WTC11 (cell line): ENCODE results near the gene MYLK. TPM values are rescaled to one million over a fixed set of nuclear protein-coding genes. Genes with fewer than 3 reads are reported as not detected.

ENCODE experiments used
- ATAC-seq: fragments of 200-7000 bp; cut with Tn5 transposase; 2 replicates; pipeline ENCODE4 v1.10.0; 2021; ENCODE audit warnings: mild to moderate bottlenecking, moderate library complexity
- CTCF ChIA-PET: fragments of 300-600 bp; sonication (Branson Sonifier 250); formaldehyde crosslinking; loops from one replicate; lab custom pipeline; 2021; ENCODE audit warnings: antibody characterized with exemption; lab: Charles Lee
- POLR2A ChIA-PET: fragments of 350-600 bp; sonication (Branson Sonifier 250); formaldehyde crosslinking; loops from one replicate; lab custom pipeline; 2021; ENCODE audit warnings: antibody characterized with exemption; lab: Charles Lee
- DNase-seq: peaks from one replicate; pipeline ENCODE4 v3.0.0; 2021; ENCODE audit warnings: low spot score
- H3K27ac Mint-ChIP-seq: 2 replicates; pipeline ENCODE4 v1.8.0; 2021; ENCODE audit warnings: mixed read lengths
- H3K27me3 Mint-ChIP-seq: 2 replicates; pipeline ENCODE4 v1.8.0; 2021; ENCODE audit warnings: low read depth, mild to moderate bottlenecking, moderate library complexity, mixed read lengths
- H3K36me3 Mint-ChIP-seq: 2 replicates; pipeline ENCODE4 v1.8.0; 2021; ENCODE audit warnings: mixed read lengths
- H3K4me1 Mint-ChIP-seq: 2 replicates; pipeline ENCODE4 v1.8.0; 2022; ENCODE audit warnings: mixed read lengths
- H3K4me3 Mint-ChIP-seq: 2 replicates; pipeline ENCODE4 v1.8.0; 2021; ENCODE audit warnings: mild to moderate bottlenecking, moderate library complexity, mixed read lengths
- H3K9me3 Mint-ChIP-seq: 2 replicates; pipeline ENCODE4 v1.8.0; 2021; ENCODE audit warnings: mixed read lengths
- AR ChIP-seq: fragments of 250-450 bp; sonication (Bioruptor Pico); IDR thresholded peaks from 2 replicates; pipeline ENCODE4 v1.9.0; 2021; ENCODE audit warnings: mild to moderate bottlenecking
- ATF1 ChIP-seq: sonication (generic); formaldehyde crosslinking; IDR thresholded peaks from 2 replicates; pipeline ENCODE4 v1.8.1; 2023; ENCODE audit warnings: mild to moderate bottlenecking, moderate library complexity, missing genetic modification reagents
- ATF6 ChIP-seq: sonication (generic); formaldehyde crosslinking; IDR thresholded peaks from 2 replicates; pipeline ENCODE4 v1.8.1; 2023; ENCODE audit warnings: mild to moderate bottlenecking, missing genetic modification reagents
- E2F1 ChIP-seq: sonication (generic); formaldehyde crosslinking; IDR thresholded peaks from 2 replicates; pipeline ENCODE4 v1.8.0; 2022; ENCODE audit warnings: mild to moderate bottlenecking, missing genetic modification reagents
- EMX1 ChIP-seq: fragments of 250-450 bp; sonication (Bioruptor Pico); IDR thresholded peaks from 2 replicates; pipeline ENCODE4 v1.8.0; 2021; ENCODE audit warnings: mild to moderate bottlenecking
- ESRRA ChIP-seq: sonication (generic); formaldehyde crosslinking; IDR thresholded peaks from 2 replicates; pipeline ENCODE4 v1.8.1; 2022; ENCODE audit warnings: mild to moderate bottlenecking, missing genetic modification reagents, borderline replicate concordance
- FOXJ3 ChIP-seq: sonication (generic); formaldehyde crosslinking; IDR thresholded peaks from 2 replicates; pipeline ENCODE4 v1.9.0; 2021; ENCODE audit warnings: missing genetic modification reagents, mild to moderate bottlenecking, borderline replicate concordance
- FOXK1 ChIP-seq: sonication (generic); formaldehyde crosslinking; IDR thresholded peaks from 2 replicates; pipeline ENCODE4 v1.8.0; 2022; ENCODE audit warnings: mild to moderate bottlenecking, moderate library complexity, missing genetic modification reagents
- IRF1 ChIP-seq: sonication (generic); formaldehyde crosslinking; IDR thresholded peaks from 2 replicates; pipeline ENCODE4 v1.8.0; 2023; ENCODE audit warnings: missing genetic modification reagents
- JAZF1 ChIP-seq: fragments of 250-450 bp; sonication (Bioruptor Pico); IDR thresholded peaks from 2 replicates; pipeline ENCODE4 v1.9.0; 2021; ENCODE audit warnings: moderate library complexity, mild to moderate bottlenecking, inconsistent platforms
- MLX ChIP-seq: sonication (generic); formaldehyde crosslinking; IDR thresholded peaks from 2 replicates; pipeline ENCODE4 v1.8.1; 2023; ENCODE audit warnings: mild to moderate bottlenecking, missing genetic modification reagents, moderate library complexity
- NR2C2 ChIP-seq: sonication (generic); formaldehyde crosslinking; IDR thresholded peaks from 2 replicates; pipeline ENCODE4 v1.8.0; 2022; ENCODE audit warnings: mild to moderate bottlenecking, missing genetic modification reagents
- NR3C1 ChIP-seq: sonication (generic); formaldehyde crosslinking; conservative IDR thresholded peaks from 2 replicates; pipeline ENCODE4 v1.8.1; 2023; ENCODE audit warnings: low read depth, mild to moderate bottlenecking, missing genetic modification reagents
- PRDM15 ChIP-seq: sonication (generic); formaldehyde crosslinking; IDR thresholded peaks from 2 replicates; pipeline ENCODE4 v1.8.0; 2022; ENCODE audit warnings: missing genetic modification reagents
- RORB ChIP-seq: fragments of 250-450 bp; sonication (Bioruptor Pico); IDR thresholded peaks from 2 replicates; pipeline ENCODE4 v1.9.0; 2021; ENCODE audit warnings: mild to moderate bottlenecking
- SMAD3 ChIP-seq: sonication (generic); formaldehyde crosslinking; IDR thresholded peaks from 2 replicates; pipeline ENCODE4 v1.8.0; 2022; ENCODE audit warnings: missing genetic modification reagents, mild to moderate bottlenecking, borderline replicate concordance
- SOX15 ChIP-seq: fragments of 250-450 bp; sonication (Bioruptor Pico); IDR thresholded peaks from 2 replicates; pipeline ENCODE4 v1.9.0; 2021; ENCODE audit warnings: mild to moderate bottlenecking
- USF1 ChIP-seq: sonication (generic); formaldehyde crosslinking; IDR thresholded peaks from 2 replicates; pipeline ENCODE4 v1.8.0; 2022; ENCODE audit warnings: mild to moderate bottlenecking, missing genetic modification reagents
- ZMAT4 ChIP-seq: fragments of 250-450 bp; sonication (Bioruptor Pico); IDR thresholded peaks from 2 replicates; pipeline ENCODE4 v1.9.0; 2021; ENCODE audit warnings: mild to moderate bottlenecking
- ZNF219 ChIP-seq: sonication (generic); formaldehyde crosslinking; IDR thresholded peaks from 2 replicates; pipeline ENCODE4 v1.8.0; 2023; ENCODE audit warnings: missing genetic modification reagents, mild to moderate bottlenecking, borderline replicate concordance
- ZNF232 ChIP-seq: sonication (generic); formaldehyde crosslinking; IDR thresholded peaks from 2 replicates; pipeline ENCODE4 v1.8.0; 2022; ENCODE audit warnings: mild to moderate bottlenecking, missing genetic modification reagents
- ZNF263 ChIP-seq: sonication (generic); formaldehyde crosslinking; IDR thresholded peaks from 2 replicates; pipeline ENCODE4 v1.8.1; 2022; ENCODE audit warnings: low read depth, mild to moderate bottlenecking, moderate library complexity, missing genetic modification reagents
- ZNF423 ChIP-seq: fragments of 250-450 bp; sonication (Bioruptor Pico); IDR thresholded peaks from 2 replicates; pipeline ENCODE4 v2.1.2; 2022; ENCODE audit warnings: mild to moderate bottlenecking, moderate library complexity
- total RNA-seq: library from RNA; stranded (reverse); gene quantifications from 3 replicates; pipeline ENCODE4 v1.2.3, GENCODE V29; 2021

The MYLK gene
- total RNA-seq, 1 experiment from 2014 or later = 10.4 TPM

GRCh38 chr3:123920383-123920782 lies 36.3 kb upstream of the MYLK start (continued):
- no peak for TF ChIP-seq AR
- TF ChIP-seq NR2C2 = no peak
- no peak for TF ChIP-seq ATF1 (CRISPR knock-in tag)
- no peak for TF ChIP-seq FOXJ3 (CRISPR knock-in tag)
- TF ChIP-seq, all 79 proteins: peak for 0

GRCh38 chr3:123919353-123919752 lies 35.2 kb upstream of the MYLK start:
- no peaks in the 10 kb centered on the region for H3K4me1 Mint-ChIP-seq
- DNase-seq (no peak), ATAC-seq (no peak; the same call in 1 of the 2 replicates)
- H3K36me3 Mint-ChIP-seq = peaks cover 43% of the 10 kb centered on the region
- TF ChIP-seq ESRRA (CRISPR knock-in tag) (no peak), EMX1 (CRISPR knock-in tag) (no peak), ZNF219 (CRISPR knock-in tag) (no peak), NR2C2 (no peak), ZNF423 (no peak), JAZF1 (CRISPR knock-in tag) (no peak), SMAD3 (CRISPR knock-in tag) (no peak), E2F1 (no peak), PRDM15 (CRISPR knock-in tag) (no peak), IRF1 (no peak), FOXK1 (no peak), ZMAT4 (no peak)
- no peak overlapping the region for H3K27ac Mint-ChIP-seq
- peaks cover 20% of the 10 kb centered on the region for H3K9me3 Mint-ChIP-seq
- ChIA-PET POLR2A (no interaction called here), CTCF (no interaction called here)
- H3K4me3 Mint-ChIP-seq = no peak overlapping the region
- no peaks in the 10 kb centered on the region for H3K27me3 Mint-ChIP-seq

- peaks cover 6% of the 10 kb centered on the region for H3K36me3 Mint-ChIP-seq
- no peak overlapping the region for H3K4me3 Mint-ChIP-seq
- ChIA-PET POLR2A (interaction anchor here (0.7 kb wide), 1 partner anchor 12 kb away, joined by 3 read pairs; no protein-coding TSS in a partner anchor), CTCF (no interaction called here)
- H3K9me3 Mint-ChIP-seq = peaks cover under 1% of the 10 kb centered on the region; the same call in 1 of the 2 replicates
- DNase-seq (no peak), ATAC-seq (no peak)
- no peaks in the 10 kb centered on the region for H3K27me3 Mint-ChIP-seq
- no peak overlapping the region for H3K27ac Mint-ChIP-seq
- peaks cover 3% of the 10 kb centered on the region; the same call in 1 of the 2 replicates for H3K4me1 Mint-ChIP-seq
- TF ChIP-seq FOXJ3 (CRISPR knock-in tag) = no peak
- no peak for TF ChIP-seq NR3C1 (CRISPR knock-in tag)
- TF ChIP-seq SOX15 (CRISPR knock-in tag) = no peak
- TF ChIP-seq MLX (CRISPR knock-in tag) = no peak
- TF ChIP-seq ZNF263 (CRISPR knock-in tag) = no peak
- no peak for TF ChIP-seq RORB
- TF ChIP-seq ATF6 (CRISPR knock-in tag) = no peak
- TF ChIP-seq USF1 (CRISPR knock-in tag) = no peak
- TF ChIP-seq ZNF232 (CRISPR knock-in tag) = no peak
- no peak for TF ChIP-seq FOXK1
Measured at GRCh38 chr3:123914829-123915228, 30.7 kb upstream of the MYLK start.
